CD4-positive, alpha-beta T cell (primary cell): Measurements from ENCODE around the gene CHD3. TPM values are rescaled to one million over a fixed set of nuclear protein-coding genes. Genes with fewer than 3 reads are reported as not detected.

Experiments
- ATAC-seq: fragments of 200-7000 bp; cut with Tn5 transposase; one replicate; pipeline ENCODE4 v1.10.0; 2022; ENCODE audit warnings: mild to moderate bottlenecking; ENCODE audit not compliant: poor library complexity
- CTCF ChIA-PET: fragments of 350-600 bp; sonication (Branson Sonifier 250); formaldehyde crosslinking; loops from one replicate; lab custom pipeline; 2021; ENCODE audit warnings: antibody characterized with exemption, inconsistent platforms; lab: Charles Lee
- POLR2A ChIA-PET: fragments of 350-600 bp; sonication (Branson Sonifier 250); formaldehyde crosslinking; loops from one replicate; lab custom pipeline; 2021; ENCODE audit warnings: antibody characterized with exemption, inconsistent platforms; lab: Charles Lee
- DNase-seq, 14 experiments: peaks; one replicate each; pipeline ENCODE4 v3.0.0-alpha.2; 2013 to 2020; ENCODE audit warnings: mixed read lengths in 2 of 14
- H3K27ac ChIP-seq, 2 donors: one replicate each; pipeline versions ENCODE4 v1.5.1 to v1.7.0; 2013; ENCODE audit warnings: low read length in 2 of 2, low read depth in 1 of 2, mild to moderate bottlenecking in 1 of 2
- H3K27me3 ChIP-seq, 2 experiments: 1 replicate in 1 of 2; 2 replicates in 1 of 2; pipeline versions ENCODE4 v1.6.1 to v1.7.0; 2013; ENCODE audit warnings: low read length in 2 of 2, control low read depth in 1 of 2, mild to moderate bottlenecking in 1 of 2, moderate library complexity in 1 of 2; ENCODE audit not compliant: insufficient read depth in 2 of 2, control insufficient read depth in 1 of 2
- H3K36me3 ChIP-seq: one replicate; pipeline ENCODE4 v1.6.1; 2013; ENCODE audit warnings: low read length, control low read depth; ENCODE audit not compliant: insufficient read depth
- H3K4me1 ChIP-seq: one replicate; pipeline ENCODE4 v1.6.1; 2013; ENCODE audit warnings: low read length, control low read depth; ENCODE audit not compliant: insufficient read depth
- H3K4me3 ChIP-seq: one replicate; pipeline ENCODE4 v1.5.1; 2013; ENCODE audit warnings: mild to moderate bottlenecking, low read length, moderate library complexity
- H3K9me3 ChIP-seq, 2 experiments: 1 replicate in 1 of 2; 2 replicates in 1 of 2; pipeline versions ENCODE4 v1.6.1 to v1.7.0; 2013; ENCODE audit warnings: low read length in 2 of 2, mild to moderate bottlenecking in 2 of 2, control low read depth in 1 of 2, moderate library complexity in 1 of 2; ENCODE audit not compliant: control insufficient read depth in 1 of 2, insufficient read depth in 1 of 2
- H3K27ac Mint-ChIP-seq: one replicate; pipeline ENCODE4 v1.8.0; 2020; ENCODE audit warnings: mixed read lengths
- H3K27me3 Mint-ChIP-seq: one replicate; pipeline ENCODE4 v1.8.0; 2021; ENCODE audit warnings: mixed read lengths
- H3K36me3 Mint-ChIP-seq: one replicate; pipeline ENCODE4 v1.8.0; 2021; ENCODE audit warnings: low read depth, mixed read lengths
- H3K4me1 Mint-ChIP-seq: one replicate; pipeline ENCODE4 v1.8.0; 2021; ENCODE audit warnings: low read depth, mixed read lengths
- H3K4me3 Mint-ChIP-seq: one replicate; pipeline ENCODE4 v1.8.0; 2020; ENCODE audit warnings: mild to moderate bottlenecking, mixed read lengths
- H3K9me3 Mint-ChIP-seq: one replicate; pipeline ENCODE4 v1.8.0; 2020; ENCODE audit warnings: mixed read lengths
- CTCF ChIP-seq: fragments of 200-600 bp; IDR thresholded peaks from one replicate; pipeline ENCODE4 v1.8.0; 2022; ENCODE audit warnings: antibody characterized with exemption, mild to moderate bottlenecking
- intact Hi-C, 2 experiments: fragments of 100-400 bp; cut with DNase I in 1 of 2; cut with micrococcal nuclease in 1 of 2; formaldehyde crosslinking; loops; one replicate each; pipeline versions ENCODE4 v1.15.1 to v1.9.0; 2023 to 2025; cut with DNase I, micrococcal nuclease
- total RNA-seq, 174 experiments: library from RNA in 2 of 174; stranded (reverse) in 2 of 174; gene quantifications; one replicate each; pipeline ENCODE4 v1.2.3 and lab custom pipeline; 2021 to 2026

CHD3 gene
- total RNA-seq, 2 experiments from 2014 or later = 263 to 297 TPM

DNA sequence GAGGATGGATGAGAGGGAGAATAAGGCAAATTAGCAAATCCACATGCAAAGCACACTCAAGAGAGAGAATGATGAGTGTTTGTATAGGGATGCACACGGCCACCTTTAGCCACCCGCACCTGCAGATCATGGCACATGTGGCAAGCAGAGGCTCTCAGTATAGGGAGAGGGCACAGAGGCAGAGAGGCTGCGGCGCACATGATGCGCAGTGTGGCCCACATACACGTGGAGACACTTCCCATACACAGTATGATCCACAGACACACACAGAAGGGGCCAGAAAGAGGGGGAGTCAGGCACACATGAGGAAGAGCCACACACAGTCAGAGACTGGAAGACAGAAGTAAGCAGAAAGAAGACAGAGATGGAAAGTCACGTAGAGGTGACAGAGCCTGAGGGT, 6.5 kb upstream of the CHD3 start:
- TF ChIP-seq CTCF = no peak
- Mint-ChIP-seq H3K4me3 (no peak overlapping the region), H3K27me3 (no peaks in the 10 kb centered on the region), H3K36me3 (peaks cover 4% of the 10 kb centered on the region), H3K27ac (no peak overlapping the region), H3K9me3 (no peaks in the 10 kb centered on the region), H3K4me1 (peaks cover 6% of the 10 kb centered on the region)
- H3K27me3 ChIP-seq = no peaks in the 10 kb centered on the region
- H3K9me3 ChIP-seq = no peaks in the 10 kb centered on the region
- H3K4me3 ChIP-seq = peak overlapping the region; percentile 3
- ChIA-PET CTCF (interaction anchor here (0.6 to 1.7 kb wide), 2 partner anchors 20 to 25 kb away, joined by 3 to 5 read pairs; partner anchors contain the start of genes CYB5D1 and NAA38), POLR2A (interaction anchor here (0.6 kb wide), 1 partner anchor 111 kb away, joined by 3 read pairs; no protein-coding TSS in a partner anchor)
- peaks cover 21% of the 10 kb centered on the region for H3K36me3 ChIP-seq
- H3K27ac ChIP-seq = peak overlapping the region in 1 of 2 donors; percentile 41
- intact Hi-C loops = no loop called here
- no peak for ATAC-seq
- DNase-seq = peak in 2 of 14 experiments; percentile 14 to 25
- H3K4me1 ChIP-seq = peaks cover 53% of the 10 kb centered on the region

DNA sequence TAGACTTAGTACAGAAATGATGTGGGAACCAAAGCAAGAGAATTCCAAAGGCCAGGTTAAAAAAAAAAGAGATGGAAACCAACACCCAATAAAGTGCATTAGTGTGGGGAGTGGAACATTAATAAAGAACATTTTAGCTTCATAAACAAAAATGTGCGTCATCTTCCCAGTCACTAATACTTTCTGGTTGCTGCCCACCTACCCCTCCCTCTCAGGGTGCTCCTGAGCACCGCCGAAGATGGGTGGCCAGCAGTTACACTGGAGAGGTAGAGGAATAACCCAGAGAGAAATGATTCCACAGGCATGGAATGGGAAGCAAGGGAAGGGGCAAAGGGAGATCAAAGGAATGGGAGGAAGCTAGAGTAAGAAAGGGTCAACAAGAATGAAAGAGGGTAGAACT, 6.0 kb upstream of the CHD3 start:
- Mint-ChIP-seq H3K27ac (no peak overlapping the region), H3K36me3 (peaks cover 4% of the 10 kb centered on the region), H3K27me3 (no peaks in the 10 kb centered on the region), H3K4me1 (peaks cover 6% of the 10 kb centered on the region), H3K4me3 (no peak overlapping the region), H3K9me3 (no peaks in the 10 kb centered on the region)
- TF ChIP-seq CTCF = no peak
- H3K4me3 ChIP-seq = no peak overlapping the region
- no peaks in the 10 kb centered on the region for H3K27me3 ChIP-seq
- ChIA-PET POLR2A (interaction anchor here (0.6 to 2.3 kb wide), 6 partner anchors 14 to 196 kb away, joined by 3 to 13 read pairs (median 4); partner anchors contain the start of genes NAA38, RNF227 and TP53), CTCF (interaction anchor here (0.6 to 1.7 kb wide), 2 partner anchors 21 to 25 kb away, joined by 3 to 5 read pairs; partner anchors contain the start of genes CYB5D1 and NAA38)
- H3K27ac ChIP-seq = peak overlapping the region in 1 of 2 donors; percentile 41
- intact Hi-C loops = no loop called here
- peaks cover 21% of the 10 kb centered on the region for H3K36me3 ChIP-seq
- DNase-seq (no peak), ATAC-seq (no peak)
- H3K4me1 ChIP-seq = peaks cover 53% of the 10 kb centered on the region
- H3K9me3 ChIP-seq = no peaks in the 10 kb centered on the region

DNA sequence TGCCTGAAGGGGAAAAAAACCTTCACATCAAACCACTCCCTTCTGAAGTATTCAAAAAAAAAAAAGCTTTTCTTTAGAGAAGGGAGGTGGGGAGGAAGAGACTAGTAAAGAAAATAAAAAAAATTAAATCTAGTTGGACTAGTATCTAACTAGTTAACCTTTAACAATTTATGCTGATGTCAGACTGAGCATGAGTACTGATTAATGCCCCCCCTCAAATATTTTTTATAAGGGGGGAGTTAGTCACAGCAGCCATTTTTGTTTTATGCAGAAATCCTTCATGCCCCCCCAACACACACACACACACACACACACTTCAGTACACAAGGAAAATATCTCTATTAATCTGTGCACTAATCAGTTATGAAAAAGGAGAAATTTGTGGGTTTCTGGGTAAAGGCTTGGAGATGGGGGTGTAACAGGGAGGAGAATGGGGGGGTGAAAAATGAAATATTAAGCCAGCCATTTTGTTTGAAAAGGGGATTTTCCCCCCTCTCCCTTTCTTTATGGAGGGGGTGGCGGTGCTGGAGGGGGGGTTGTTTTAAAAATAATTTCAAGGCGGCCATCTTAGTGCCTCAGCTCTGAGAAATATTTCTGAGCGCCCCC, 4.7 kb upstream of the CHD3 start:
- peaks cover 6% of the 10 kb centered on the region for H3K4me1 Mint-ChIP-seq
- peaks cover 4% of the 10 kb centered on the region for H3K36me3 Mint-ChIP-seq
- DNase-seq (peak in 8 of 14 experiments; percentile 17 to 84 (median 34)), ATAC-seq (peak; percentile 2)
- TF ChIP-seq CTCF = no peak
- peaks cover 21% of the 10 kb centered on the region for H3K36me3 ChIP-seq
- no peak overlapping the region for H3K27ac Mint-ChIP-seq
- H3K27me3 Mint-ChIP-seq = no peaks in the 10 kb centered on the region
- H3K27ac ChIP-seq = peak overlapping the region; percentile 33 to 59
- intact Hi-C loops = no loop called here
- H3K27me3 ChIP-seq = no peaks in the 10 kb centered on the region
- H3K4me1 ChIP-seq = peaks cover 66% of the 10 kb centered on the region
- H3K4me3 Mint-ChIP-seq = peak overlapping the region; percentile 89
- H3K9me3 Mint-ChIP-seq = no peaks in the 10 kb centered on the region
- peak overlapping the region; percentile 53 for H3K4me3 ChIP-seq
- ChIA-PET CTCF (interaction anchor here (0.9 to 1.7 kb wide), 2 partner anchors 26 to 323 kb away, joined by 3 read pairs; partner anchors contain the start of genes CYB5D1 and NAA38), POLR2A (interaction anchor here (1.0 to 2.3 kb wide), 5 partner anchors 15 to 197 kb away, joined by 4 to 13 read pairs (median 4); partner anchors contain the start of genes NAA38 and TP53)
- no peaks in the 10 kb centered on the region for H3K9me3 ChIP-seq
